ENCODE data around the gene THRA. TPM values are rescaled to one million over a fixed set of nuclear protein-coding genes. Genes with fewer than 3 reads are reported as not detected.

THRA gene
- polyA plus RNA-seq, 1 of the 3 experiments (the other 2 are of a cell fraction), result 23.1 TPM

GRCh38 chr17:40104594-40105486 is 42.1 kb downstream of the THRA start:
- Histone ChIP-seq H3K27ac (ENCODE audit: low read depth in 2 of 2, low read length in 1 of 2) (no peak overlapping the region), H3F3A (replicated peaks; ENCODE audit: insufficient read depth) (peaks cover 5% of the 10 kb centered on the region), H2AFZ (ENCODE audit: low read depth) (no peak overlapping the region), H3K4me1 (ENCODE audit: control insufficient read depth in 1 of 2, insufficient read depth in 2 of 2, low read depth in 1 of 2, low read length in 1 of 2) (peaks cover 6 to 13% of the 10 kb centered on the region in 2 experiments; a peak in 2 of 4 replicates), H3K79me2 (ENCODE audit: insufficient read depth) (peaks cover 5% of the 10 kb centered on the region), H3K9ac (no peak overlapping the region), H4K20me1 (ENCODE audit: insufficient read depth) (no peaks in the 10 kb centered on the region), H3K9me2 (no peaks in the 10 kb centered on the region), H3K4me2 (no peak overlapping the region), H3K36me3 (replicated peaks in 1 of 2; ENCODE audit: control insufficient read depth in 1 of 2, insufficient read depth in 2 of 2, low read length in 1 of 2) (no peaks in the 10 kb centered on the region), H3K4me3 (ENCODE audit: low read depth in 2 of 2, low read length in 1 of 2) (no peak overlapping the region), H3K9me3 (no peaks in the 10 kb centered on the region), H3K27me3 (ENCODE audit: insufficient read depth) (no peaks in the 10 kb centered on the region)
- CTCF ChIA-PET, result interaction anchor here (0.7 to 1.4 kb wide), 2 partner anchors 9 to 68 kb away, joined by 3 to 4 read pairs; no protein-coding TSS in a partner anchor
- POLR2A ChIA-PET, result no interaction called here
- WGBS (ENCODE audit: low lambda C conversion rate), result 83% methylated on average over 3 of the region's 3 CpGs
- no peak for TF ChIP-seq FOXJ3 (CRISPR knock-in tag; IDR thresholded peaks at IDR 0.05)
- TF ChIP-seq PBX3 (IDR thresholded peaks at IDR 0.05), result no peak
- TF ChIP-seq RAD21 (IDR thresholded peaks at IDR 0.05; ENCODE audit: low read length), result no peak
- DNase-seq, result no peak

GRCh38 chr17:40105861-40106759 is 43.3 kb downstream of the THRA start:
- H3F3A ChIP-seq (replicated peaks; ENCODE audit: insufficient read depth), result peaks cover 12% of the 10 kb centered on the region
- 85% methylated on average over 5 of the region's 5 CpGs for WGBS (ENCODE audit: low lambda C conversion rate)
- ChIA-PET POLR2A (no interaction called here), CTCF (interaction anchor here (0.8 to 1.9 kb wide), 8 partner anchors 7 to 81 kb away, joined by 3 to 10 read pairs (median 4); no protein-coding TSS in a partner anchor)
- no peak overlapping the region for H3K4me2 ChIP-seq
- no peak for DNase-seq
- no peak overlapping the region for H3K4me3 ChIP-seq (ENCODE audit: low read depth in 2 of 2, low read length in 1 of 2)
- H3K9ac ChIP-seq, result no peak overlapping the region
- no peaks in the 10 kb centered on the region for H3K9me3 ChIP-seq
- TF ChIP-seq GATA2 (CRISPR knock-in tag; IDR thresholded peaks at IDR 0.05), result no peak
- no peak for TF ChIP-seq EZH2phosphoT487 (IDR thresholded peaks at IDR 0.05; ENCODE audit: borderline replicate concordance, low read depth)
- no peak for TF ChIP-seq TAF1 (IDR thresholded peaks at IDR 0.05; ENCODE audit: borderline replicate concordance, low read depth, low read length)
- no peak for TF ChIP-seq REST (IDR thresholded peaks at IDR 0.05; ENCODE audit: low read depth, low read length)
- TF ChIP-seq GABPA (IDR thresholded peaks at IDR 0.05; ENCODE audit: low read depth), result no peak
- TF ChIP-seq CTCF (IDR thresholded peaks at IDR 0.05), result no peak
- no peak for TF ChIP-seq JUND (IDR thresholded peaks at IDR 0.05)
- H3K9me2 ChIP-seq, result no peaks in the 10 kb centered on the region
- H3K27me3 ChIP-seq (ENCODE audit: insufficient read depth), result no peaks in the 10 kb centered on the region
- no peak overlapping the region for H2AFZ ChIP-seq (ENCODE audit: low read depth)
- no peak overlapping the region for H3K27ac ChIP-seq (ENCODE audit: low read depth in 2 of 2, low read length in 1 of 2)
- no peaks in the 10 kb centered on the region for H4K20me1 ChIP-seq (ENCODE audit: insufficient read depth)
- no peaks in the 10 kb centered on the region; the same call in 1 of the 2 replicates for H3K79me2 ChIP-seq (ENCODE audit: insufficient read depth)
- H3K36me3 ChIP-seq (replicated peaks in 1 of 2; ENCODE audit: control insufficient read depth in 1 of 2, insufficient read depth in 2 of 2, low read length in 1 of 2), result no peaks in the 10 kb centered on the region
- H3K4me1 ChIP-seq (ENCODE audit: control insufficient read depth in 1 of 2, insufficient read depth in 2 of 2, low read depth in 1 of 2, low read length in 1 of 2), result peaks cover 16 to 19% of the 10 kb centered on the region in 2 experiments; a peak in 3 of 4 replicates

All from SK-N-SH (cell line).